ENCODE measurements around the gene KDM4B.
"Not testable (repeated sequence)": the region's sequence is repeated elsewhere in the genome, so short reads cannot be mapped to it uniquely, and the experiment has no call there.

KDM4B gene

DNA sequence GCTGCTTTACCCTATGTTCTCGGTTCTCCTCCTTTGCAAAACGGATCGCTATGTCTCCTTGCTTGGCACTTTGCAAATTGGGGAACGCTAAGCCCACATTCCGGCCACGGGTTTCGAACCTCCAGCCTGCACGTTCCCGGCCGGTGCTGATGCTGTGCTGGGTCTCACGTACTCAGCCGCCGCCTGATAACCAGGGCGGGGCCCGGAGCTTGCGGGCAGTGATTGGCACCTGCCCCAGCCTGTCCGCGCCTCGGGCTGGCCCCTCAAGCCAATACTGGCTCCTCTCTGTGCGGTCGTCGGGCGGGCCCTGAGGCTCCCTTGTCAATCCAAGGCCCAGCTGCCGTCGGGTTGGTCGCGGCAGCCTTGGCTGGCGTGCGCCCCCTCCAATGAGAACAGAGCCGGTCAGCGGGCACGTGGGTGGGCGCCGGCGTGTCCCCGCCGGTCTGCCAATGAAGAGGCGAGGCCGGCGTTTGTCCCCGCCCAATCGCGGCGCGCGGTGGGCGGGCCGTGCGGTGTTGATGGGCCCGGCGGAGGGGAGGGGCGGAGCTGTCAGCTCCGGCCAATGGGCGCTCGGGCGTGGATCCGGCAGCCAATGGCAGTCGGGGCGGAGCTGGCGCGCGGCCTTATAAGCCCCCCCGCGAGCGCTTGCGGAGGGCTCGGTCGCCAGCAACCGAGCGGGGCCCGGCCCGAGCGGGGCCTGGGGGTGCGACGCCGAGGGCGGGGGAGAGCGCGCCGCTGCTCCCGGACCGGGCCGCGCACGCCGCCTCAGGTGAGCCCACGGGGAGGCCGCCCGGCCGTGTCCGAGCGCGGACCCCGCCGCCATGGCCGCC is at the start of gene KDM4B:
Gene KDM4B, plus strand, starts transcription at position 652 of the 830 bp plus-strand sequence. CDS start 63,778 bp downstream, outside the sequence.
- Histone ChIP-seq H3K4me3 (ENCODE audit: low read depth, low read length) (peak within 1 kb of the TSS; percentile 60), H3K9me3 (ENCODE audit: control insufficient read depth, insufficient read depth, low read depth, low read length) (no peaks in the 10 kb centered on the region), H3K4me1 (ENCODE audit: control insufficient read depth, insufficient read depth, low read length) (peaks cover 21% of the 10 kb centered on the region), H3K36me3 (ENCODE audit: control insufficient read depth, insufficient read depth, low read length) (no peaks in the 10 kb centered on the region; the same call in 1 of the 2 replicates), H3K27ac (ENCODE audit: low read depth, low read length) (no peak within 1 kb of the TSS), H3K9ac (ENCODE audit: low read length) (peak within 1 kb of the TSS; percentile 55), H3K27me3 (ENCODE audit: control insufficient read depth, insufficient read depth, low read length) (no peaks in the 10 kb centered on the region)

DNA sequence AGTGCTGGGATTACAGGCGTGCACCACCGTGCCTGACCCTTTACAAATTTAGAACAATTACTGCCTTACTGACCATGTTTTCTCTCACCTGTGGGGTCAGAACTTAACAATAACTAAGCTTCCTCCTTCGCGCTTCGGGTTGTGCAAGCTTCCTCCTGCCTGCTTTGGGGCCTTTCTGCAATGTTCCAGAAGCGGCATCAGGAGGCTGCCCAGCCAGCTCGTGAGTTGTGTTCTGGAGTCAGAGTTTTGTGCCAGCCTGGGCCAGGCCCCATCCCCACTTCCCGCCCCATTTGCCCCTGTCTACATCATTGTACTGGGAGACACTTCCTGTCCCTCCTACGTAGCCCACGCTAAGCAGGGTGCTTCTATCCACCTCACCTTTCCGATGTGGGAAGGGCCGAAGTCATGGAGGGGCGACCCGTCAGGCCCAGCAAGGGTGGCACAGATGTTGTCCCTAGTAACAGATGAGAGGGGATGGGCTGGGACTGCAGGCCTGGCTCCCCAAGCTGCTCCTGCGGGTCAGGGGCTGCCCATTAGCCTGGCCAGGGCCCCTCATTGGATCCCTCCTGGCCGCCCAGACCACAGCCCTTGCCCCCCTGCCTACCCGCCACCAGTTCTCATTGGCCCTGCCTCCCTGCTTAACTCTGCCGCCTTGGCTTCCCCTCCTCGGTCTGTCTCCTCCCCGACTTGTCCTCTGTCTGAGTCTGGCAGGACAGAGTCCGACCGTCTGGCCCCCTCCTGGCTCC is 46.2 kb upstream of the KDM4B start:
- Histone ChIP-seq H3K27ac (ENCODE audit: low read depth, low read length) (peak overlapping the region; percentile 59), H3K4me3 (ENCODE audit: low read depth, low read length) (no peak overlapping the region), H3K9me3 (ENCODE audit: control insufficient read depth, insufficient read depth, low read depth, low read length) (no peaks in the 10 kb centered on the region), H3K36me3 (ENCODE audit: control insufficient read depth, insufficient read depth, low read length) (peaks cover 45% of the 10 kb centered on the region), H3K9ac (ENCODE audit: low read length) (no peak overlapping the region), H3K27me3 (ENCODE audit: control insufficient read depth, insufficient read depth, low read length) (no peaks in the 10 kb centered on the region), H3K4me1 (ENCODE audit: control insufficient read depth, insufficient read depth, low read length) (peaks cover 4% of the 10 kb centered on the region; the same call in 1 of the 2 replicates)

DNA sequence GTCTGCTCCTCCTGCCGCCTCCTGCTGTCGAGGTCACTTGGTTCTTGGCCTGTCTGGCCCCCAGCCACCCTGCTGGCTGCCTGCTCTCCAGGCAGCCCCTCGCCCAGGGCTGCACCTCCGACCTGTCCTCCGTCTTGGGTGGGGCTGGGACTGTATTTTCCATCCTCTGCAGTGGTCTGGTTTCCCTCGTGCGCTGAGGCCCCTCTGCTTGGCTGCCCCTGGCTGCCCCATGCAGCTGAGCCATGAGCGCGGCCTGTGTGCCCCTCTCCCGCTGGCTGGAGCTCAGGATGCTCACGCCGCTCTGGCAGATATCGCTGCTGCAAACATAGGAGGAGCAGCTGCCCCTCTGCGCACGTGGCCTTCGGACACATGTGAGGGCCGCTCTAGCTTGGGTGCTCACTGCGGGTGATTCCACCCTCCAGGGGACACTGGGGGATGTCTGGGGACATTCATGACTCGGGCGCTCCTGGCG is 45.6 kb upstream of the KDM4B start:
- H3K36me3 ChIP-seq (ENCODE audit: control insufficient read depth, insufficient read depth, low read length): peaks cover 42% of the 10 kb centered on the region
- no peak overlapping the region for H3K27ac ChIP-seq (ENCODE audit: low read depth, low read length)
- no peaks in the 10 kb centered on the region for H3K27me3 ChIP-seq (ENCODE audit: control insufficient read depth, insufficient read depth, low read length)
- peaks cover 7% of the 10 kb centered on the region; the same call in 1 of the 2 replicates for H3K4me1 ChIP-seq (ENCODE audit: control insufficient read depth, insufficient read depth, low read length)
- no peak overlapping the region for H3K4me3 ChIP-seq (ENCODE audit: low read depth, low read length)
- H3K9me3 ChIP-seq (ENCODE audit: control insufficient read depth, insufficient read depth, low read depth, low read length): no peaks in the 10 kb centered on the region
- H3K9ac ChIP-seq (ENCODE audit: low read length): no peak overlapping the region

DNA sequence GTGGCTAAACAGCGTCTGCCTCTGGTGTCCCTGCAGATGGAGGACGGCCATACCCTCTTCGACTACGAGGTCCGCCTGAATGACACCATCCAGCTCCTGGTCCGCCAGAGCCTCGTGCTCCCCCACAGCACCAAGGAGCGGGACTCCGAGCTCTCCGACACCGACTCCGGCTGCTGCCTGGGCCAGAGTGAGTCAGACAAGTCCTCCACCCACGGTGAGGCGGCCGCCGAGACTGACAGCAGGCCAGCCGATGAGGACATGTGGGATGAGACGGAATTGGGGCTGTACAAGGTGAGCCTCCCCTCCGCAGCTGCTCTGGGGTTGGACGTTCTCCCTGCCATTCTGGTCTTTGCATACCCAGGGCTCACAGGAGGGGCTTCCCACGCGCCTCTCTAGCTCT is 39.7 kb upstream of the KDM4B start:
- Histone ChIP-seq H3K4me3 (ENCODE audit: low read depth, low read length) (no peak overlapping the region), H3K27me3 (ENCODE audit: control insufficient read depth, insufficient read depth, low read length) (no peaks in the 10 kb centered on the region), H3K4me1 (ENCODE audit: control insufficient read depth, insufficient read depth, low read length) (peaks cover 7% of the 10 kb centered on the region; the same call in 1 of the 2 replicates), H3K9me3 (ENCODE audit: control insufficient read depth, insufficient read depth, low read depth, low read length) (no peaks in the 10 kb centered on the region), H3K36me3 (ENCODE audit: control insufficient read depth, insufficient read depth, low read length) (peaks cover 58% of the 10 kb centered on the region), H3K9ac (ENCODE audit: low read length) (no peak overlapping the region), H3K27ac (ENCODE audit: low read depth, low read length) (no peak overlapping the region)

DNA sequence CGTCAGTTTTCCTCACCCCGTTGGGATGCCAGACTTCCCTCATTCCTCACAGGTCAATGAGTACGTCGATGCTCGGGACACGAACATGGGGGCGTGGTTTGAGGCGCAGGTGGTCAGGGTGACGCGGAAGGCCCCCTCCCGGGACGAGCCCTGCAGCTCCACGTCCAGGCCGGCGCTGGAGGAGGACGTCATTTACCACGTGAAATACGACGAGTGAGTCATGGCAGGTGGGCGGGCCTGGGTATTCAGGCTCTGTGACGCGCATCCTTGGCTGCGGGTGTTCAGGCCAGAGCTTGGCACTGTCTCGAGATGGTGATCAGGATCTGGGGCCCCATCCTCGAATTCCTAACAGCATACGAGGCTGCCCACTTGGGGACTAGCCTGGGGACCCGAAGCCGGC is 38.2 kb upstream of the KDM4B start:
- H3K27ac ChIP-seq (ENCODE audit: low read depth, low read length): no peak overlapping the region
- no peaks in the 10 kb centered on the region for H3K27me3 ChIP-seq (ENCODE audit: control insufficient read depth, insufficient read depth, low read length)
- H3K36me3 ChIP-seq (ENCODE audit: control insufficient read depth, insufficient read depth, low read length): peaks cover 68% of the 10 kb centered on the region
- no peaks in the 10 kb centered on the region for H3K9me3 ChIP-seq (ENCODE audit: control insufficient read depth, insufficient read depth, low read depth, low read length)
- peaks cover 7% of the 10 kb centered on the region; the same call in 1 of the 2 replicates for H3K4me1 ChIP-seq (ENCODE audit: control insufficient read depth, insufficient read depth, low read length)
- no peak overlapping the region for H3K4me3 ChIP-seq (ENCODE audit: low read depth, low read length)
- H3K9ac ChIP-seq (ENCODE audit: low read length): no peak overlapping the region

DNA sequence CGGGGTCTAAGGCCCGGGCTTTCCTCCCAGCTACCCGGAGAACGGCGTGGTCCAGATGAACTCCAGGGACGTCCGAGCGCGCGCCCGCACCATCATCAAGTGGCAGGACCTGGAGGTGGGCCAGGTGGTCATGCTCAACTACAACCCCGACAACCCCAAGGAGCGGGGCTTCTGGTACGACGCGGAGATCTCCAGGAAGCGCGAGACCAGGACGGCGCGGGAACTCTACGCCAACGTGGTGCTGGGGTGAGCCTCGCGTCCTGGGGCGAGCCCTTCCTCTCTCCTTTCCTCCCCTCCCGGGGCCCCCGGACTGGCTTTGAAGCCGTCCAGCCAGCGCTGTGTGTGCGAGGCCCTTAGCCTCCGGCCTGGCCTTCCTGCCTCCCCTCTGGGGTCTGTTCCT is 36.2 kb upstream of the KDM4B start:
- Histone ChIP-seq H3K36me3 (ENCODE audit: control insufficient read depth, insufficient read depth, low read length) (peaks cover 76% of the 10 kb centered on the region), H3K9me3 (ENCODE audit: control insufficient read depth, insufficient read depth, low read depth, low read length) (no peaks in the 10 kb centered on the region), H3K4me3 (ENCODE audit: low read depth, low read length) (no peak overlapping the region), H3K9ac (ENCODE audit: low read length) (no peak overlapping the region), H3K4me1 (ENCODE audit: control insufficient read depth, insufficient read depth, low read length) (peaks cover 3% of the 10 kb centered on the region; the same call in 1 of the 2 replicates), H3K27me3 (ENCODE audit: control insufficient read depth, insufficient read depth, low read length) (no peaks in the 10 kb centered on the region), H3K27ac (ENCODE audit: low read depth, low read length) (no peak overlapping the region)

DNA sequence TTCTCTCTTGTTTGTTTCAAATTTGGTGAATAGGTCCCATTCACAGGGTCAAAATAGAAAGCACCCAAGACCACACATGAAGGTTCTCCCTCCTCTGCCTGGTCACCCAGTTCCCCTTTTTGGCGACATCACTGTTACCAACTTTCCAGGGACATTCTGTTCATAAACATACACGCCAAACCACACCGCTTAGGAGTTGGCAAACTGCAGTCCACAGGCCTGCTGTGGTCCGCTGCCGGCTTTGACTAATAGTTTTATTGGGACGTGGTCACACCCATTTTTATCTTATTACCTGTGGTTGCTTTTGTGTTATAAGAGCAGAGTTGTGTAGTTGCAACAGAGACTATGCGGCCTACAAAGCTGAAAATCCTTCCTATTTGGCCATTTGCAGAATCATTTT is 35.4 kb upstream of the KDM4B start:
- no peak overlapping the region for H3K9ac ChIP-seq (ENCODE audit: low read length)
- H3K27ac ChIP-seq (ENCODE audit: low read depth, low read length): no peak overlapping the region
- H3K27me3 ChIP-seq (ENCODE audit: control insufficient read depth, insufficient read depth, low read length): no peaks in the 10 kb centered on the region
- no peaks in the 10 kb centered on the region for H3K9me3 ChIP-seq (ENCODE audit: control insufficient read depth, insufficient read depth, low read depth, low read length)
- no peaks in the 10 kb centered on the region for H3K4me1 ChIP-seq (ENCODE audit: control insufficient read depth, insufficient read depth, low read length)
- H3K4me3 ChIP-seq (ENCODE audit: low read depth, low read length): no peak overlapping the region
- peaks cover 78% of the 10 kb centered on the region for H3K36me3 ChIP-seq (ENCODE audit: control insufficient read depth, insufficient read depth, low read length)

DNA sequence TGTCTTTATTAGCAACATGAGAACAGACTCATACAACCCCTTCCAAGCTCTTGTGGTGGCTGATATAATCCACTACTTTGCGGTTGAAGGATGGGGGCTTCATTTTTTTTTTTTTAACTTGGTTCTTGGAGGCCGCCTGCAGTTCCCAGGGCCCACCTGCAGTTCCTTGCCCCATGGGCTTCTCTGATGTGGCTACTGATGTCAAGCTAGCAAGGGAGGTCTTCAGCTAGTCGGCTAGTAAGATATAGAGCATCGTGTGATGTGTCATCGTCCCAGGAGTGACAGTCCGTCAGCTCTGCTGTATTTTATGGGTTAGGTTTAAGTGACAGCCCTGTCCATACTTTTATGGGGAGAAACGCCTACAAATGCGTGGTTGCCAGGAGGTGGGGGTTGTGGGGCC is 33.5 kb upstream of the KDM4B start:
- Histone ChIP-seq H3K9ac (ENCODE audit: low read length) (no peak overlapping the region), H3K27ac (ENCODE audit: low read depth, low read length) (no peak overlapping the region), H3K4me3 (ENCODE audit: low read depth, low read length) (no peak overlapping the region), H3K27me3 (ENCODE audit: control insufficient read depth, insufficient read depth, low read length) (no peaks in the 10 kb centered on the region), H3K4me1 (ENCODE audit: control insufficient read depth, insufficient read depth, low read length) (no peaks in the 10 kb centered on the region), H3K36me3 (ENCODE audit: control insufficient read depth, insufficient read depth, low read length) (peaks cover 67% of the 10 kb centered on the region), H3K9me3 (ENCODE audit: control insufficient read depth, insufficient read depth, low read depth, low read length) (no peaks in the 10 kb centered on the region)

DNA sequence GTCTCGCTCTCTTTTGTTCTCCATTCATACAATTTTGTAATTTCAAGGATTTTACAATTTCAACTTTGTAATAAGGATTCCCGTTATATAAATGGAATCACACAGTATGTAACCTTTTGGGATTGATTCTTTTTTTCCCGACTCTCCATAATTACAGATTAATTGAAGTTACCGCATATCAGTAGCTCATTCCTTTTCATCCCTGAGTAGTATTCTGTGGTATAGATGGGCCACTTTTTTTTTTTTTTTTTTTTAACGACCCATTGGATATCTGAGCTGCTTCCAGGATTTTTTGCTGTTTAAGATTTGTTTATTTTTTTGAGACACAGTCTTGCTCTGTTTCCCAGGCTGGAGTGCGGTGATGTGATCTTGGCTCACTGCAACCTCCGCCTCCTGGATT is 31.9 kb upstream of the KDM4B start:
- Histone ChIP-seq H3K27me3 (ENCODE audit: control insufficient read depth, insufficient read depth, low read length) (no peaks in the 10 kb centered on the region), H3K36me3 (ENCODE audit: control insufficient read depth, insufficient read depth, low read length) (peaks cover 65% of the 10 kb centered on the region), H3K4me1 (ENCODE audit: control insufficient read depth, insufficient read depth, low read length) (no peaks in the 10 kb centered on the region), H3K4me3 (ENCODE audit: low read depth, low read length) (no peak overlapping the region), H3K27ac (ENCODE audit: low read depth, low read length) (no peak overlapping the region), H3K9me3 (ENCODE audit: control insufficient read depth, insufficient read depth, low read depth, low read length) (no peaks in the 10 kb centered on the region), H3K9ac (ENCODE audit: low read length) (no peak overlapping the region)

DNA sequence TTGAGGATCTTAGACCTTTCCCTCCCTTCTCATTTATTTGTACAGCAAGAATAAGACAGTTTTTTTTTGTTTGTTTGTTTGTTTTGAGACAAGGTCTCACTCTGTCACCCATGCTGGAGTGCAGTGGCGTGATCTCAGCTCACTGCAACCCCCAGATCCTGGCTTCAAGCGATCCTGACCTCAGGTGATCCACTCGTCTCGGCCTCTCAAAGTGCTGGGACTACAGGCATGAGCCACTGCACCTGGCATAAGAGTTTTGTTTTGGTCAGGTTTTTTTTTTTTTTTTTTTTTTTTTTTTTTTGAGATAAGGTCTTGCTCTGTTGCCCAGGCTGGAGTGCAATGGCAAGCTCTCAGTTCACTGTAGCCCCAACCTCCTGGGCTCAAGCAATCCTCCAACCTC is 30.5 kb upstream of the KDM4B start:
- not testable (repeated sequence) for H3K27me3 ChIP-seq (ENCODE audit: control insufficient read depth, insufficient read depth, low read length); H3K9me3 ChIP-seq (ENCODE audit: control insufficient read depth, insufficient read depth, low read depth, low read length); H3K4me1 ChIP-seq (ENCODE audit: control insufficient read depth, insufficient read depth, low read length); H3K9ac ChIP-seq (ENCODE audit: low read length); H3K27ac ChIP-seq (ENCODE audit: low read depth, low read length); H3K4me3 ChIP-seq (ENCODE audit: low read depth, low read length)
- H3K36me3 ChIP-seq (ENCODE audit: control insufficient read depth, insufficient read depth, low read length): peaks cover 61% of the 10 kb centered on the region

DNA sequence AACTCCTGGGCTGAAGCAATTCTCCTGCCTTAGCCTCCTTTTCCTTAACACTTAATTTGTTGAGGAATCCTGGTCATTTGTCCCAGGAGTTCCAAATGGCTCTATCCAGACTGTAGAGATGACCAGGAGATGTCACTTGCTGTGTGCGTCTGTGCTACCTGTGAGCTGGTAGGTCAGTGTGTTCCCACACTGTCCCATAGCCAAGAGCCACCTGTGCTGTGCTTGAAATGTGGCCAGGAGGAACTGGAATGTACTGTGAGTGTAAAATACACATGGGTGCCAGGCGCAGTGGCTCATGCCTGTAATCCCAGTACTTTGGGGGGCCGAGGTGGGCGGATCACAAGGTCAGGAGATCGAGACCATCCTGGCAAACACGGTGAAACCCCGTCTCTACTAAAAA is 29.4 kb upstream of the KDM4B start:
- Histone ChIP-seq H3K27me3 (ENCODE audit: control insufficient read depth, insufficient read depth, low read length) (no peaks in the 10 kb centered on the region), H3K9ac (ENCODE audit: low read length) (no peak overlapping the region), H3K36me3 (ENCODE audit: control insufficient read depth, insufficient read depth, low read length) (peaks cover 61% of the 10 kb centered on the region), H3K4me3 (ENCODE audit: low read depth, low read length) (no peak overlapping the region), H3K9me3 (ENCODE audit: control insufficient read depth, insufficient read depth, low read depth, low read length) (no peaks in the 10 kb centered on the region), H3K4me1 (ENCODE audit: control insufficient read depth, insufficient read depth, low read length) (no peaks in the 10 kb centered on the region), H3K27ac (ENCODE audit: low read depth, low read length) (no peak overlapping the region)
